Heart right ventricle (tissue), 16 donors: ENCODE results near the gene CLIP3. TPM values are rescaled to one million over a fixed set of nuclear protein-coding genes. Genes with fewer than 3 reads are reported as not detected.

Experiments used
- ATAC-seq, 8 donors: fragments of 200-7000 bp; cut with Tn5 transposase; one replicate each; pipeline ENCODE4 v1.9.1; 2020; ENCODE audit warnings: mild to moderate bottlenecking in 8 of 8, moderate library complexity in 8 of 8, moderate number of reproducible peaks in 1 of 8
- DNase-seq, 2 donors: peaks; one replicate each; pipeline ENCODE4 v3.0.0-alpha.2; 2020
- H3K27ac ChIP-seq, 10 donors: fragments of 200-600 bp; sonication (generic) in 2 of 10; one replicate each; pipeline versions ENCODE4 v1.5.0 to v1.8.0; 2020 to 2022; ENCODE audit warnings: mild to moderate bottlenecking in 3 of 10
- H3K27me3 ChIP-seq, 7 donors: fragments of 200-600 bp; one replicate each; pipeline ENCODE4 v1.8.0; 2021 to 2022; ENCODE audit warnings: mild to moderate bottlenecking in 2 of 7
- H3K36me3 ChIP-seq, 9 donors: fragments of 200-600 bp; sonication (generic) in 1 of 9; one replicate each; pipeline versions ENCODE4 v1.5.0 to v1.8.0; 2020 to 2022; ENCODE audit warnings: mild to moderate bottlenecking in 2 of 9
- H3K4me1 ChIP-seq, 9 donors: fragments of 200-600 bp; sonication (generic) in 1 of 9; one replicate each; pipeline versions ENCODE4 v1.5.0 to v1.8.0; 2020 to 2022; ENCODE audit warnings: mild to moderate bottlenecking in 4 of 9
- H3K4me3 ChIP-seq, 10 donors: fragments of 200-600 bp; sonication (generic) in 2 of 10; one replicate each; pipeline versions ENCODE4 v1.5.0 to v1.8.0; 2020 to 2022; ENCODE audit warnings: mild to moderate bottlenecking in 7 of 10, moderate library complexity in 2 of 10
- H3K9me3 ChIP-seq, 11 donors: fragments of 200-600 bp in 10 of 11; sonication (generic) in 2 of 11; one replicate each; pipeline versions ENCODE4 v1.5.0 to v1.8.0; 2013 to 2022; ENCODE audit warnings: mild to moderate bottlenecking in 2 of 11, control low read depth in 1 of 11, moderate library complexity in 1 of 11
- WGBS, 2 donors: extraction: QIAGEN DNeasy Blood & Tissue Kit; methylation state at CpG; one replicate each; pipeline ENCODE4 v1.1.7; 2013; ENCODE audit warnings: inconsistent platforms in 1 of 2; 5-methylcytosine and 5-hydroxymethylcytosine counted together
- intact Hi-C, 10 donors: fragments of 100-400 bp; cut with DNase I; formaldehyde crosslinking; loops; one replicate each; pipeline versions ENCODE4 v1.11.1 to v1.14.2; 2022
- polyA plus RNA-seq, 2 donors: library from polyadenylated mRNA; stranded (reverse); fragments of 200-250 nt; gene quantifications; one replicate each; pipeline ENCODE4 v1.2.3, GENCODE V29; 2013
- total RNA-seq, 10 donors: library from RNA; stranded (reverse); fragmentation: NEBNext Ultra II Directional in 3 of 10; extraction: Animal tissue kit (Norgen Biotek cat#: 25700) in 3 of 10; gene quantifications; one replicate each; pipeline versions ENCODE4 v1.2.1 to v1.2.4, GENCODE V29; 2021 to 2023
- TF ChIP-seq, protein P1 (sequence below), 9 donors: fragments of 200-600 bp; sonication (generic) in 2 of 9; IDR thresholded peaks; one replicate each; pipeline versions ENCODE4 v1.5.0 to v1.8.0; 2021 to 2022; ENCODE audit warnings: antibody characterized with exemption in 9 of 9, mild to moderate bottlenecking in 5 of 9, moderate library complexity in 1 of 9
- donor health status: Arrhythmogenic right ventricular cardiomyopathy.
- donor health status: ischemic (EF 13 %, LVEDD 7.1; RV severe dilation, severe dysfunction).
- donor health status: healthy with polysubstance abuse.
- donor health status: DM: no; HTN: yes; CAD: no.
- donor health status: DM: no; HTN: no; CAD: no.
- donor health status: ischemic (EF 25% LVEDD 6.9; RV normal size, moderate dysfunction).
- donor health status: ischemic (EF 25% LVEDD 5.7; RV mildly dilated, moderate dysfunction).
- donor health status: healthy.
- donor health status: DM: yes; HTN: yes; CAD: no.
- donor health status: Ischemic cardiomyopathy.
- donor health status: ischemic (EF 35%, LVEDD 5.7; RV mildly dilated, moderate dysfunction).
- donor health status: nonischemic (EF 11% LVEDD 7.7; RV severe dilation, severe dysfunction).
- donor health status: DM: yes; HTN: yes; CAD: no.
- donor health status: PGD.
- donor health status: ischemic (EF 29% LVEDD 5.4; RV normal size, mild dysfunction).
- donor health status: nonischemic (EF 23%, LVEDD 6.1; RV moderate dilation, normal function).

The CLIP3 gene
- total and polyA plus RNA-seq, 12 donors = 1.2 to 7.5 (median 3.8) TPM

DNA sequence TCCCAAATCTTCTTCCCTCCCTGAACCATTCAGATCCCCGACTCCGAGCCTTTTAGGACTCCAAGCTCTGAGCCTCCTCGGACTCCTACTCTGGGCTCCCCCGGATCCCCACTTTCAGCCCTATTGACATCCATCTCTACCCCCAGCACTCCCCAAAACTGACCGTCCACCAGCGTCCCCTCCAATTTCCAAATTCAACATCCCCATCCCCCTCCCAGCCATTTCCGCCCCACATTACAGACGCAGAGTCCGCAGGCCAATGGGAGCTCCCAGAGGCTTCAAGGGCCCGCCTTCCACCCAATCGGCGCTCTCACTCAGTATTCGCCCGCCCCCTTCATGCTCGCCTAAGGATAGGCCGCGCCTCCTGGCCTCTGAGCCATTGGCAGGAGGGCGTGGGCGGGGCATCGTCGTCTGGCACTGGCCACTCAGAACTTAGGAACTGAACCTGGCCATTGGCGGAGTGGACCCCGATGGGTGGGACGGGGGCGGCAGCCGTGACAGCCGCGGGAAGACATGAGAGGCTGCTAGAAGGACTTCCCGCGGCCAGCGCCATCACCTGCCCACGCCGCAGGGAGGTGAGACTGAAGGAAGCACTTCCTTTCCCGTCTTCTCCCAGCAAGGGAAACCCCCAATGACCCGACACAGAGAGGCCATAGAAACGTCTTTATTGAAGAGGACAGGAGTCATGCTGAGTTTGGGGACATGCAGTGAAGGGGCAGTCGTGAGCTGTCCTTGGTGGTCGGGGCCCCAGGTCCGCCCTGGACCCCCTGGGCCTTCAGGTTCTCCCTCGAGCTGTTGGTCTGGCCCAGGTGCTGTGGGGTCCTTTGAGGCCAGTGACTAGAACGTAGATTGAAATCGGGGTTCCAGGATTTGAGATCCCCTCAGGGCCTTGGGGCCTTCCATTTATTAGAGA, 18.4 kb downstream of the CLIP3 start, which contains the start of gene ALKBH6:
TSS of gene ALKBH6 (minus strand) at position 202 of the 913 bp plus-strand sequence. CDS start 816 bp downstream, outside the sequence.
- DNase-seq = peak; percentile 99 to 100
- H3K27me3 ChIP-seq = no peaks in the 10 kb centered on the region
- 2 to 3% methylated on average over 42 of the region's 42 CpGs for WGBS, 2 donors
- peak; percentile 98 to 100 (median 99) for ATAC-seq
- peaks cover 6 to 22% (median 12%) of the 10 kb centered on the region in 9 donors for H3K4me1 ChIP-seq
- H3K27ac ChIP-seq = peak within 1 kb of the TSS in 9 of 10 donors; percentile 35 to 94 (median 82)
- peak within 1 kb of the TSS; percentile 34 to 92 (median 74) for H3K4me3 ChIP-seq
- intact Hi-C loops = loop anchor here in 4 of 10 donors (1.0 to 5.0 kb wide), 4 partner anchors 19 to 40 kb away; partner anchors contain the start of genes SDHAF1 (in 2 of the 4), THAP8 (in 2 of the 4) and WDR62 (in 2 of the 4)
- H3K9me3 ChIP-seq = no peaks in the 10 kb centered on the region
- H3K36me3 ChIP-seq = peaks cover 0 to 26% (median 0%) of the 10 kb centered on the region in 9 donors
- TF ChIP-seq, protein P1, sequence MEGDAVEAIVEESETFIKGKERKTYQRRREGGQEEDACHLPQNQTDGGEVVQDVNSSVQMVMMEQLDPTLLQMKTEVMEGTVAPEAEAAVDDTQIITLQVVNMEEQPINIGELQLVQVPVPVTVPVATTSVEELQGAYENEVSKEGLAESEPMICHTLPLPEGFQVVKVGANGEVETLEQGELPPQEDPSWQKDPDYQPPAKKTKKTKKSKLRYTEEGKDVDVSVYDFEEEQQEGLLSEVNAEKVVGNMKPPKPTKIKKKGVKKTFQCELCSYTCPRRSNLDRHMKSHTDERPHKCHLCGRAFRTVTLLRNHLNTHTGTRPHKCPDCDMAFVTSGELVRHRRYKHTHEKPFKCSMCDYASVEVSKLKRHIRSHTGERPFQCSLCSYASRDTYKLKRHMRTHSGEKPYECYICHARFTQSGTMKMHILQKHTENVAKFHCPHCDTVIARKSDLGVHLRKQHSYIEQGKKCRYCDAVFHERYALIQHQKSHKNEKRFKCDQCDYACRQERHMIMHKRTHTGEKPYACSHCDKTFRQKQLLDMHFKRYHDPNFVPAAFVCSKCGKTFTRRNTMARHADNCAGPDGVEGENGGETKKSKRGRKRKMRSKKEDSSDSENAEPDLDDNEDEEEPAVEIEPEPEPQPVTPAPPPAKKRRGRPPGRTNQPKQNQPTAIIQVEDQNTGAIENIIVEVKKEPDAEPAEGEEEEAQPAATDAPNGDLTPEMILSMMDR (IDR thresholded peaks at IDR 0.05) = peak in 2 of 9 donors; percentile 19 to 23

DNA sequence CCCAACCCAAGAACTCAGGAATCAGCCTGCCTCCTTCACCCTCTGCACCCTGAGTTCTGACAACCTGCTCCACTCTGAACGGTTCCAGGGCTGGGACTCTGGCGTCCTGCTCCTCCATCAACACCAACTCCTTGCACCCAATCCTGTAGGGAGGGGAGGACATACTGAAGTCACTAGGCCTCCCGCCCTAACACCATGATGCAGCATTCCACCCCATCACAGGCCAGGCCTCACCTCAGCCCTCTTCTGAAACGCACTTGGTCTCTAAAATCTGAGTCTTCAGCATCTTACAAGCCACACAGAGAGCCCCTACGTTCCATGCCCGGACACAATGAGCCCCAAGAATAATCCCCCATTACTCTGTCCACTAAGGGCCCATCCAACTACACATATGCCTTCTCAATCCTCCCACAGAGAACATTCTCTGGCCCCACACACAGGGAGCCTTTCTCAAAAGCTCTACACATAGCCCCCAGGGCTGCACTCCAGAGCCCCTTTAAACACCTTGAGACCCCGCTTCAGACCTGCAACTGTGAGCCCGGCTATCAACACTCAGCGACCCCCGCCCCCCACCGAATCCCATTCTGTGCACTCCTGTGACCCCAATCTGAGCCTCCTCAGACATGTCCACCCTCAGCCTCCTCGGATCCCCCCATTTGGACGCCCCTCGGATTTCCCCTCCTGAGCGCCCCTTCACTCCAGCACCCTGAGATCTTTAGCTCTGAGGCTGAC, 19.2 kb downstream of the CLIP3 start:
- intact Hi-C loops = loop anchor here in 4 of 10 donors (1.0 to 5.0 kb wide), 4 partner anchors 18 to 41 kb away; partner anchors contain the start of genes SDHAF1 (in 2 of the 4), THAP8 (in 2 of the 4) and WDR62 (in 2 of the 4)
- TF ChIP-seq, protein P1 (IDR thresholded peaks at IDR 0.05) = no peak
- peak overlapping the region in 9 of 10 donors; percentile 35 to 94 (median 82) for H3K27ac ChIP-seq
- no peaks in the 10 kb centered on the region for H3K9me3 ChIP-seq
- peaks cover 0 to 18% (median 0%) of the 10 kb centered on the region in 9 donors for H3K36me3 ChIP-seq
- DNase-seq = no peak
- peaks cover 6 to 30% (median 16%) of the 10 kb centered on the region in 9 donors for H3K4me1 ChIP-seq
- H3K4me3 ChIP-seq = peak overlapping the region; percentile 34 to 92 (median 74)
- ATAC-seq = no peak
- H3K27me3 ChIP-seq = no peaks in the 10 kb centered on the region
- 32% methylated on average over 15 of the region's 15 CpGs for WGBS, 2 donors

DNA sequence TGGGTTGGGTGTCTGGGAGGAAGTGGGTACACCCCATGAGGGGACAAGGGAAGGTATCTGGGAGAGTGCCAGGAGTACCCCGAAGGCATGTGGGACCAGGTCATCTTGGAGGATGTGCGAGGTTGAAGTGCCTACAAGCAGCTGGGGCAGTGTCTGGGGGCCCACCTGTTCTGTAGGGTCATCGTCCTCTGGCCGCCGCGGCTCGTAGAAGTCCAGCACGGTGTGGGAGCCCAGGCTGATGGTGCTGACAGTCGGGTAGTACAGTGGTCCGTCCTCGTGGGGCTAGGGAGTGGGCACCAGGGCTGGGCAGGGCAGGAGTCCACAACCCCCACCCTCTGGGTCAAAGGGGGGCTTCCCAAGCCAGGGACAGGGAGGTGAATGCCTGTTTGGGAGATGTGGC, 22.3 kb downstream of the CLIP3 start:
- peaks cover 6 to 33% (median 16%) of the 10 kb centered on the region in 9 donors for H3K4me1 ChIP-seq
- no peak overlapping the region for H3K4me3 ChIP-seq
- H3K27ac ChIP-seq = no peak overlapping the region
- no peaks in the 10 kb centered on the region for H3K9me3 ChIP-seq
- TF ChIP-seq, protein P1 (IDR thresholded peaks at IDR 0.05) = no peak
- no peak for DNase-seq
- no peak for ATAC-seq
- no peaks in the 10 kb centered on the region for H3K27me3 ChIP-seq
- H3K36me3 ChIP-seq = no peaks in the 10 kb centered on the region
- 94 to 95% methylated on average over 11 of the region's 11 CpGs for WGBS, 2 donors
- intact Hi-C loops = loop anchor here in 1 of 10 donors (5.0 kb wide), 1 partner anchor 42 kb away; the partner anchor contains the start of genes THAP8 and WDR62
